ENCODE results near the gene LCN2.

LCN2 gene

GRCh38 chr9:128151309-128152132 lies 2.3 kb downstream of the LCN2 start:
- DNase-seq: no peak

- DNase-seq: no peak
Measured at GRCh38 chr9:128152133-128153059, 3.1 kb downstream of the LCN2 start.

GRCh38 chr9:128153060-128153946 lies 4.0 kb downstream of the LCN2 start:
- DNase-seq: no peak

GRCh38 chr9:128153947-128154695 lies 4.9 kb downstream of the LCN2 start:
- DNase-seq: no peak

- no peak for DNase-seq
Measured at GRCh38 chr9:128155736-128156500, 6.7 kb downstream of the LCN2 start.

GRCh38 chr9:128159522-128159783 lies 10.2 kb downstream of the LCN2 start:
- DNase-seq: no peak

GRCh38 chr9:128159784-128160602 lies 10.7 kb downstream of the LCN2 start, which contains the start of gene BBLN:
TSS of gene BBLN (plus strand) at chr9:128160265. CDS start at chr9:128160408, 143 bp downstream.
- DNase-seq: peak; percentile 94

GRCh38 chr9:128160603-128160987 lies 11.3 kb downstream of the LCN2 start:
- no peak for DNase-seq

- DNase-seq: no peak
Measured at GRCh38 chr9:128161215-128161902, 12.1 kb downstream of the LCN2 start.

- no peak for DNase-seq
Measured at GRCh38 chr9:128162215-128163026, 13.2 kb downstream of the LCN2 start.

- no peak for DNase-seq
Measured at GRCh38 chr9:128163027-128163515, 13.8 kb downstream of the LCN2 start.

GRCh38 chr9:128163523-128164306 lies 14.5 kb downstream of the LCN2 start:
- DNase-seq: no peak

- no peak for DNase-seq
Measured at GRCh38 chr9:128164307-128164885, 15.1 kb downstream of the LCN2 start.

GRCh38 chr9:128166169-128166568 lies 16.9 kb downstream of the LCN2 start:
- no peak for DNase-seq

- DNase-seq: no peak
Measured at GRCh38 chr9:128167209-128167608, 18.0 kb downstream of the LCN2 start.

- DNase-seq: peak; percentile 48
Measured at GRCh38 chr9:128168731-128169308, 19.6 kb downstream of the LCN2 start.

- DNase-seq: no peak
Measured at GRCh38 chr9:128169492-128169891, 20.2 kb downstream of the LCN2 start.
